Activated naive CD4-positive, alpha-beta T cell treated with anti-CD3 and anti-CD28 coated beads, Interleukin-2, amount 10 ng/mL, durations not matched to agents 7 days and 5 days (primary cell): ENCODE results near the gene GAR1.

Experiments
- CTCF ChIA-PET: fragments of 350-600 bp; sonication (Branson Sonifier 250); formaldehyde crosslinking; loops from one replicate; lab custom pipeline; 2021; ENCODE audit warnings: antibody characterized with exemption; lab: Charles Lee
- DNase-seq: peaks from one replicate; pipeline ENCODE4 v3.0.0-alpha.2; 2020
- H3K27ac Mint-ChIP-seq: one replicate; pipeline ENCODE4 v1.8.0; 2021; ENCODE audit warnings: mild to moderate bottlenecking, moderate library complexity, mixed read lengths
- H3K27me3 Mint-ChIP-seq: one replicate; pipeline ENCODE4 v1.8.0; 2021; ENCODE audit warnings: mild to moderate bottlenecking, mixed read lengths
- H3K36me3 Mint-ChIP-seq: one replicate; pipeline ENCODE4 v1.8.0; 2021; ENCODE audit warnings: mixed read lengths
- H3K4me1 Mint-ChIP-seq: one replicate; pipeline ENCODE4 v1.8.0; 2021; ENCODE audit warnings: mixed read lengths
- H3K4me3 Mint-ChIP-seq: one replicate; pipeline ENCODE4 v1.8.0; 2021; ENCODE audit warnings: mild to moderate bottlenecking, moderate library complexity, mixed read lengths
- H3K9me3 Mint-ChIP-seq: one replicate; pipeline ENCODE4 v1.8.0; 2021; ENCODE audit warnings: mixed read lengths

The GAR1 gene

DNA sequence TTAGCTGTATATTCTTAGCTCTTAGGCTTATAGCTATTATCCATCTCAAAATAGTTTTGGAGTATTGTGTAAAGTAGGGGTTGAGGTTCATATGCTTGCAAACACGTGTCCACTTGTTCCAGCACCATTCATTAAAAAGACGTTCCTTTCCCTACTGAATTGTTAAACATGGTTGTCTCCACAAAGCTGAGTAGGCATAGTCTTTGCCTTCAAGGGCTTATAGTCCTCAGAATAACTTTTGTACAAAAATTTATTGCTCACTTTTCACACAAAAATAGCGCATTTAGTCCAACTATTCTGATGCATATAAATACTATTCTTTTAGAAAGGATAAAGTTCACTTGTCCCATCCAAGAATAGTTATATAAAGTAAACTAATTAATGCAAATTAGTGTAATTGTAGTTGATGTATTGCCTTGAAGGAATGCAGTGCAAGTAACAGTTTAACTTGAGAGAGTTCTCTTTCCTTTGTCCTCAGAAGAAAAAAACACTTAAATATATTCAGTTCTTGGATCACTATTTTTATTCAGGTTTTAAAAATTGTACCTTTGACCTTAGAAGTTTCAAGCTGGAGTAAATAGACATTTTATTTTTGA lies 46.5 kb downstream of the GAR1 start:
- no peaks in the 10 kb centered on the region for H3K36me3 Mint-ChIP-seq
- no peaks in the 10 kb centered on the region for H3K4me1 Mint-ChIP-seq
- H3K27ac Mint-ChIP-seq = no peak overlapping the region
- no peak for DNase-seq
- CTCF ChIA-PET = no interaction called here
- no peaks in the 10 kb centered on the region for H3K27me3 Mint-ChIP-seq
- no peak overlapping the region for H3K4me3 Mint-ChIP-seq
- peaks cover 17% of the 10 kb centered on the region for H3K9me3 Mint-ChIP-seq

DNA sequence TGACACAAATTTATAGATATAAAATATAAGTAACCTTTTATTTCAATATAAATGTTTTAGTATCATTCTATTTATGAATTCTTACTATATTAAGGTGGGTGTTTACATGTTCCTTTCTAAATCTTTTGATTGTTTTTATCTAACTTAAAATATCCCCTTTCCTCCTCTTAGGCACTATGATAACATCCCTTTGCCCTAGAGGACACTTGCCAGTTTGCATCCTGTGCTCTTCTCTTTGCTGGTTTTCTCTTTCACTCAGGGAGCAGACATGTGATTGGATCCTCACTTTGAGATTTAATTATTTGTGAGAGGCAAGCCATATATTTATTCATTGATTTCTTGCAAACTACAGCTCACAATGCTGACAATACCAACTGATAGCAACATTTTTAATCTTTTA lies 48.6 kb downstream of the GAR1 start:
- Mint-ChIP-seq H3K36me3 (no peaks in the 10 kb centered on the region), H3K4me3 (no peak overlapping the region), H3K4me1 (no peaks in the 10 kb centered on the region), H3K27ac (no peak overlapping the region), H3K9me3 (peaks cover 10% of the 10 kb centered on the region), H3K27me3 (no peaks in the 10 kb centered on the region)
- DNase-seq = no peak
- CTCF ChIA-PET = no interaction called here

- CTCF ChIA-PET = no interaction called here
- Mint-ChIP-seq H3K9me3 (no peaks in the 10 kb centered on the region), H3K36me3 (no peaks in the 10 kb centered on the region), H3K4me3 (no peak overlapping the region), H3K27me3 (no peaks in the 10 kb centered on the region), H3K4me1 (no peaks in the 10 kb centered on the region), H3K27ac (no peak overlapping the region)
- DNase-seq = no peak
These were observed 54.5 kb downstream of the GAR1 start for GRCh38 chr4:109870061-109870460.

- Mint-ChIP-seq H3K4me3 (no peak overlapping the region), H3K36me3 (no peaks in the 10 kb centered on the region), H3K4me1 (no peaks in the 10 kb centered on the region), H3K27ac (no peak overlapping the region), H3K9me3 (no peaks in the 10 kb centered on the region), H3K27me3 (no peaks in the 10 kb centered on the region)
- DNase-seq = no peak
- CTCF ChIA-PET = no interaction called here
These were observed 56.5 kb downstream of the GAR1 start for GRCh38 chr4:109872065-109872464.

- Mint-ChIP-seq H3K36me3 (no peaks in the 10 kb centered on the region), H3K9me3 (no peaks in the 10 kb centered on the region), H3K27me3 (no peaks in the 10 kb centered on the region), H3K27ac (no peak overlapping the region), H3K4me3 (no peak overlapping the region), H3K4me1 (no peaks in the 10 kb centered on the region)
- no peak for DNase-seq
- CTCF ChIA-PET = interaction anchor here (0.6 kb wide), 2 partner anchors 9 to 108 kb away, joined by 3 to 4 read pairs; no protein-coding TSS in a partner anchor
These were observed 57.5 kb downstream of the GAR1 start for GRCh38 chr4:109872950-109873656.

DNA sequence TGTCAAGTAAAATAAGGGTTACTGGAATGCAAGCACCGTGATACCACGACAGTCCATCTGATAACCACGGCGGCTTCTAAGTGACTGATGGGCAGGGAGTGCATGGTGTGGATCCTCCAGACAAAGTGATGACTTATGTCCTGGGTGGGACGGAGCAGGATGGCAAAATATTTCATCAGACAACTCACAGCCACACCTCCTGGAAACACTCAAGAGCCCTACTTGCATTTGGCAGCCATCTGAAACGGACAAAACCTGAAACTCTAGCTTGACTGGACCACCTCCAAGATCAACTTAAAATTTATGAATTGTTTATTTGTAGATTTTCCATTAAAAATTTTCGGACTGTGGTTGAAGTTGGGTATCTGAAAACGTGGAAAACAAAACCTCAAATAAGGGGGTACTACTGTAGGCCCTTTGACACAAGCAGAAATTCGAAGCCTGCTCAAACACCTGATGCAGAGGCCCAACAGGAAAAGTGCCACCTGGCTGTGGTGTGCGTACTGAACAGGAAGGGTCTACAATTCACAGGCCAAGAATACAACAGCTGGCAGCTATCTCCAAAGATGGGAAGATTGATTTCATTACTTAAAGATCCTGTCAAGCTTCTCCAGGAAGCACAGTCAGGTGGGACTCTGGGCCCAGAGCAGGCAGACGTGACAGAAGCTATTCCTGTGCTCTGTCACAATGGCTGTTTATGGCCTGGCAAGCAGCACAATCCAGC lies 58.4 kb downstream of the GAR1 start:
- Mint-ChIP-seq H3K27me3 (peaks cover 3% of the 10 kb centered on the region), H3K9me3 (no peaks in the 10 kb centered on the region), H3K27ac (no peak overlapping the region), H3K36me3 (no peaks in the 10 kb centered on the region), H3K4me1 (no peaks in the 10 kb centered on the region), H3K4me3 (no peak overlapping the region)
- DNase-seq = no peak
- CTCF ChIA-PET = no interaction called here
